SIG-M5 (cell line): Measurements from ENCODE around the gene ARID2.

Experiments
- DNase-seq: peaks from one replicate; lab custom pipeline; 2025; lab: John Stamatoyannopoulos, UW

ARID2 gene

DNA sequence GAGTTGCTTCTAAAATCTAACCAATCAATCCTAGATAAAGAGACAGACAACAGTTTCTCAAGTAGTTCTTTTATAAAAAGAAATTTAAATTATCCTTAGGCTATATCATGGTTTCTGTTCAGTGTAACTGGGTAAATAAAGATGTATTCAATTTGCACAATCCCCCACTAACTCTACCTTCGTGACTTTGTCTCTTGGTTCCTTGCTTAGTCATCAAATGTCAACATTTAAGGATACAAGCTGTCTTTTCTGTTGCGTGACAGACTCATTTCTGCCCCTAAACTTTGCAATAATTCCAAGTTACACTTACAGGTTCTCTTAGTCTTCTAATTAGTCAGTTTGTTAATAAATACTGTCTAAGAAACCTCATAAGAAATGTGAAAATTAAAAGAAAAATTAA is 210.3 kb downstream of the ARID2 start:
- no peak for DNase-seq

DNA sequence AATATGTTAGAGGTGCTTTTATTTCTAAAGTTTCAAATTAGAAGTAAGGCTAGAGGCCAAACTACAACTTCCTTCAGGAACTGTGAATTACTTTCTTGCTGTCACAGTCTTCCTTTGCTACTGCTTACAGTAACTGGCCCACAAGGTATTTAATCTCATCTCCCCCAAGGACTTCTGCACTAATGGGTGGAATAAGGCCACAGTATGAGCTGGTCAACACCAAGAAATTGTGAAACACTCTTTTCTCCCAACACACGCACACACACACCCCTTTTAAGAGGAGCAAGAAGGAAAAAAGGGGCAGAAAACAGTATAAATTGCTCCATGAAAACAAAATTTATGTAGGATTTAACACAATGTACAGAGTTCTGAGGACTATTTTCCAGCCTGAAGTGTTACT is 215.3 kb downstream of the ARID2 start:
- DNase-seq, result no peak

DNA sequence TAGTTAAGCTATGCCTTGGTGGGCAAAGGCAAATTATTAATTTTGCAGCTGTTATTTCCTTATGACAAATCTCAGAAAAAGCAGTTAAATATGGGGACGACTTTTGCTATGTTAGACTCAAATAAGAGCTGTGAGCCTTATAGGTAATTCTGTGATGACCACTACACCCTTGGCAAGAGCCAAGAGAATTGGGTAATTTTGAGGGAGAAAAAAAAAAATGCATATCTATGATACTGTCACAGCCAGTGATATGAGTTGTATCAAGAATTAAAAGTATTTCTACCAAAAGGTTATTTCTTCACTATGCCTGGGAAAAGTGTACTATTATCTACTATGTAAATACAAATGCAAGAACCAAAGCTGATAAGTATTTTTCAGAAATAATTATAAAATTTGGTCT is 216.9 kb downstream of the ARID2 start:
- no peak for DNase-seq

DNA sequence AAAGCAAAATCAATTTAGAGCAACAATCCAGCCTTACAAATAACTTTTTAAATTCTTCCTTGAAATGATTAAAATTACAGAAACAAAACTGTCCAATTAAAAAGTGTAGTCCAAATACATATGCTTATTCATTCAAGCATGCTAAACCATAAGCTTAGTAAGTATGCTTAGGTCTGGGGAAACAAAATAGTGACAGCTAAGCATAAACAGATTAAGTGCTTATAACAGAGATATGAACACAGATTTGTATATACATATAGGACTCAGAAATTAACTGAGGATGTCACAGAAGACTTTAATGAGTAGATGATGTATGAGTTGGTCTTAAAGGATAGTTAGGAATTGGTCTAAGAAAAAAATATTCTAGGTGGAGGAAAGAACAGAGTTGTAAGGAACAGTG is 219.0 kb downstream of the ARID2 start:
- DNase-seq, result no peak
